WTC11 (cell line): ENCODE data around the gene REC8.

ENCODE experiments used
- ATF2 ChIP-seq: sonication (generic); formaldehyde crosslinking; IDR thresholded peaks from 2 replicates; pipeline ENCODE4 v1.8.1; 2022; ENCODE audit warnings: low read depth, missing genetic modification reagents, borderline replicate concordance
- CBFB ChIP-seq: sonication (generic); formaldehyde crosslinking; IDR thresholded peaks from 2 replicates; pipeline ENCODE4 v1.8.1; 2022; ENCODE audit warnings: mild to moderate bottlenecking, low read depth, missing genetic modification reagents
- CTCF ChIP-seq: fragments of 200-600 bp; IDR thresholded peaks from 2 replicates; pipeline ENCODE4 v1.8.0; 2022; ENCODE audit warnings: antibody characterized with exemption
- JUN ChIP-seq: sonication (generic); formaldehyde crosslinking; IDR thresholded peaks from 2 replicates; pipeline ENCODE4 v1.8.0; 2023; ENCODE audit warnings: mild to moderate bottlenecking, missing genetic modification reagents
- MAX ChIP-seq: sonication (generic); formaldehyde crosslinking; IDR thresholded peaks from 2 replicates; pipeline ENCODE4 v1.8.0; 2022; ENCODE audit warnings: mild to moderate bottlenecking, missing genetic modification reagents
- NFYB ChIP-seq: sonication (generic); formaldehyde crosslinking; conservative IDR thresholded peaks from 2 replicates; pipeline ENCODE4 v1.8.0; 2022; ENCODE audit warnings: low read depth, missing genetic modification reagents

- no peak for TF ChIP-seq ATF2 (CRISPR knock-in tag)
- no peak for TF ChIP-seq JUN
- no peak for TF ChIP-seq CTCF
- TF ChIP-seq MAX = peak; percentile 63; the same call in 1 of the 2 replicates
- TF ChIP-seq NFYB (CRISPR knock-in tag) = no peak
- no peak for TF ChIP-seq CBFB (CRISPR knock-in tag)
Measured at GRCh38 chr14:24172261-24172860, 481 bp downstream of the REC8 start.
